Bone marrow (tissue), 2 donors: ENCODE data around the gene KITLG.
"Not testable (repeated sequence)": the region's sequence is repeated elsewhere in the genome, so short reads cannot be mapped to it uniquely, and the experiment has no call there.

Source experiments
- DNase-seq, 2 donors: peaks; one replicate each; lab custom pipeline; 2025; lab: John Stamatoyannopoulos, UW

KITLG gene

GRCh38 chr12:88538697-88539096 is 41.6 kb downstream of the KITLG start:
- DNase-seq, result no peak

DNA sequence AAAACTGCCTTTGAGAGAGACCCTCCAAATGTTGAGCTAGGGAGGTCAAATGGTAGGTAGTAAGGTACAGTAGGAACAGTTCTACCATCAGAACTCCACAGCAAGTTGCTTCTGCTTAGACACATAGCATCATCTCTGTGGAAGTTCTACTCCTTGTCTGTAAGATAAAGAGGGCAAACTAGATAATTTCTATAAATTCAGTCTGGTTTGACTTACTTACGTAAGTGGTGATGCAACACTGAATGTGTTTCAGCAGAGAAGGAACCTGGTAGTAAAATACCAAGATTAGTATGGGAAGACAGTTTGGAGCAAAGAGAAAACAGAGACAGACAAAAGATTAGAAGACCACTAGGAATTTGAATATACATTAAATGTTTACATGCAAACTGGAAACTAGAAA is 42.0 kb downstream of the KITLG start:
- DNase-seq, result no peak

DNA sequence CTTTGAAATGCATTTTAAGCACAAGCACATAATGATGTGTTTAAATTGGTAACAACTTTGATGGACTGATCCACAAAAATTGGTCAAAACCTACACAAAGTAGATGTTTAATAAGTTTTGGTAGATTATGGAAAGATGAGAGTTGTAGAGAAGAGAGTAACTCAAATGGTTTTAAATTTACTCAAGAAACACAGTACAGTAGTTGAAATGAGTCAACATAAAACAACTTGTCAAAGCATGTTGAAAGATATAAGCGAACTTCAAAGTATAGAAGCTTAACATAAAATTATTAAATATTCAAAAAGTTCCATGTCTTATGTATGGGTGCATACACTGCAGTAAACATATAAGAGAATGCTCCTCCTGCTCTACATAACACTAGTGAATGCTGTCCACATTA is 49.4 kb downstream of the KITLG start:
- DNase-seq, result no peak

DNA sequence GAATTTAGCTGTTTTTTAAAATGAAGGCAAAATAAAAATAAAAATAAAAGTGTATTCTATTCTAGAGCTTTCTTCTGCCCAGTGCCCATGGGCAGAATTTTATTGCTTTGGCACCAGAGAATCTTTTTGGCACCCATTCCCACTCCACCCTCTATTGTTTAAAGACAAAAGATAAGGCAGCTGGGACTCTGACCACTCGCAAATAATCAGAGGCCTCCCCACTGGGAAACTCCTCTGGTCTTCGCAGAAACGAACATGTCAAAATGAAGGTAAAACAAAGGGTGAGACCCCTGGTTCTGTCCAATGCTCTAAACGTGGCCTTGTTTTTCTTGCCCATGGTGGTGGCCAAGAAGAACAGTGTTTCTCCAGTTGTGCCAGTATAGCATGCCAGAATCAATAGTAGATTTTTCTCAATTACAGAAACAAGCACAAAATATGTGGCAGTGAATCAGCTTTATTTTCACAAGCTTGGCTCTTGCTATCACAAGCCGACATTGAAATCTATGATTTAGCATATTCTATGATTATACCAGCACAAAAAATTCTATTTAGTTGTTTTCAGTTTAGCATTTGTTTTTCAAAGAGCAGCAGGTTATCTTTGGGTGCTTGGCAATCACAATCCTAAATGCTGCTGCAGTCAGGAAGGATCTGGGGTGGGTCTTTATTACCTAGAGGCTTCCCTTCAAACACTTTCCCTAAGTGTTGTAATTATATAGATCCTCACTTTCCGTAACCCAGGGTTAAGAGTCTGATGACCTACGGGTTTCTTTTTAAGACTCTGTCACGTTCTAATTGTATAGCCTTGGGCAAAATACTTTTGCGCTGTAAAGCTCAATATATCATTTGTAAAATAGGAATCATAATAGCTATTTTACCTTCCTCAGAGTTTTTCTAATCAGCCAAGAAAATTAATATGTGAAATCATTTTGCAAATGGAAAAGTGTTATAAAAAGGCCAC is 50.5 kb downstream of the KITLG start:
- no peak for DNase-seq

GRCh38 chr12:88522961-88523360 is 57.3 kb downstream of the KITLG start:
- DNase-seq, result no peak

GRCh38 chr12:88520436-88520820 is 59.8 kb downstream of the KITLG start:
- no peak for DNase-seq

DNA sequence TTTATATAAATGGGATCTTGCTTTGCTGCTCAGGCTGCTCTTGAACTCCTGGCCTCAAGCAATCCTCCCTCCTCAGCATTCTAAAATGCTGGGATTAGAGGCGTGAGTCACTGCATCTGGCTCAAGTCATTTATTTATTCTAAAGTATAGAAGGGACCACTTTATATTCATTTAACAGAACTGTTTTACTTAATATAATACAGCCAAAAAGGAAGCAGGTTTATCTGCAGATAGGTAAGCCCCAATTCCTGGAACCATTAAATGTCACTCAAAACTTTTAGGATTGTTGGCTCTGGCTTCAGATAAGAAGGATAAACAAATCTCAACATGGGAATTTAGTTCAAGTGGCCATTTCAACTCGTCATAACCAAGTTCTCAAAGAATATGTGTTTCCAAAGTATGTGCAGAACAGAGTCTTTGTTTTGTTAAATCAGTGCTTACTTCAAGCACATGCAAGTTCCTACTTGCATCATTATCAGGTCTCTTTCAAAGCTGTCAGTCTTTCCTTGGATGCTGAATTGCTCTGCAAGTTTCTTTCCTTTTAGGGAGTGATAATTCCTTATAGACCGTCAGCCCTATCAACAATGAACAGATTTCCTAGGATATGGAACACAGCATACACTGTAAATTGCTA is 60.4 kb downstream of the KITLG start:
- DNase-seq, result no peak

- DNase-seq, result no peak
Observed at GRCh38 chr12:88518863-88519403, 61.3 kb downstream of the KITLG start.

DNA sequence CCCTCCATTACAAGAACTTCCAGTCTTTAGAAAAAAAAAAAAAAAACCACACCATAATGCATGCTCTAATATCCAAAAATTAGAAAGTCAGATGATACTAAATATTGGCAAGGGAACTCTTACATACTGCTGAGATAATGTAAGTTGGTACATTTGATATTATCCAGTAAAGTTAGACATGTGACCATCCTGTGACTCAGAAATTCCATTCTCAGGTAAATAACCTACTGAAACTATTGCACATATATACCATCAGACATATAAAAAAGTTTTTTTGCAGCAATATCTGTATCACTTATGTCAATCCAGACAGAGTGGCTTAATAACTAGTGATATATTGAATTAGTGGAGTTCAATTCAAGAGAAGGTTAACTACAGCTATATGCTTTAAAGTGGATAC is 63.5 kb downstream of the KITLG start:
- no peak for DNase-seq

DNA sequence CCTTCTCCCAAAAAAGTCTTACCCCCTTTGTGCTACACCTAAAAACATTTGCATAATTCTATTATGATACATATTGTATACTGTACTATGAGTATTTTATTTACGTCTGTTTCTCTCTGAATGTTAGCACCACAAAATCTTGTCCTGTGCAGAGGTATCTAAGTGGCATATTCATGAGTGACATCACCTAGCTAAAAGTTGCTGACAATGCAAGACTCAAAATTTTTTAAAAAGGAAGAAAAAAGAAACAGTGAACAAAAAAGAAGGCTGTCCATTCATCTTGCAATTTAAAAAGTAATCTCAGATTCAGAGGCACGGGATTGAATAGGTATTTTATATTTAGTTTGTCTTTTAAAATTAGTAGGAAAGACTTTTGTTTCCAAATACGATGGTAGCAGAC is 69.4 kb downstream of the KITLG start:
- no peak for DNase-seq

- DNase-seq, result no peak
Observed at GRCh38 chr12:88509851-88510250, 70.4 kb downstream of the KITLG start.

DNA sequence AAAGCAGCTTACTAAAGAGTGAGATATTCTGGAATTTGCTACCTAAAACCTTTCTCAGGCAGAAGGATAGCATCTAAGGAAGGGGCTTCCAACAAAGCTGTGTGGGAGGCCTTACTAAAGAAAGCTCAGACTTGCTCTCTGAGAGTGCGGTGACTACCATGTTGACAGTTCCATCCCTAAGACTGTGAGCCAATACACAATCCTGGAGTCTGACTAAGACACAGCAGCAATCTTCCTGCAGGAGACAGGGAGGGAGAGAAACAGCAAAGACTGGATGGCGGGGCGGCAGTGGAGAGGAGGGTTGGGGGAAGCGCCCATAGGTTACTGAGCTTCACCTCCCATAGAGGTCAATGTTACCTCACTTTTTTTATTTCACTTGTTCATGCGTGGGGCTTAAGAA is 70.9 kb downstream of the KITLG start:
- no peak for DNase-seq

DNA sequence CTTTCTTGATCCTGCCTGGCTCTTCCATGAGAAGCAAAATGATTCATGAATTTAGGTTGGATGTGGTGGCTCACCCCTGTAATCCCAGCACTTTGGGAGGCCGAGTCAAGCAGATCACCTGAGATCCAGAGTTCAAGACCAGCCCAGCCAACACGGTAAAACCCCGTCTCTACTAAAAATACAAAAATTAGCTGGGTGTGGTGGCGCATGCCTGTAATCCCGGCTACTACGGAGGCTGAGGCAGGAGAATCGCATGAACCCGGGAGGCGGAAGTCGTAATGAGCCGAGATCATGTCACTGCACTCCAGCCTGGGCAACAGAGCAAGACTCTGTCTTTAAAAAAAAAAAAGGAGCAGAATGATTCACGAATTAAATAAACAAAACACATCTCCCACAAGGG is 72.4 kb downstream of the KITLG start:
- DNase-seq, result not testable (repeated sequence)

GRCh38 chr12:88507270-88507669 is 73.0 kb downstream of the KITLG start:
- DNase-seq, result no peak

GRCh38 chr12:88505696-88506095 is 74.6 kb downstream of the KITLG start:
- no peak for DNase-seq

- no peak for DNase-seq
Observed at GRCh38 chr12:88503281-88503703, 77.0 kb downstream of the KITLG start.

DNA sequence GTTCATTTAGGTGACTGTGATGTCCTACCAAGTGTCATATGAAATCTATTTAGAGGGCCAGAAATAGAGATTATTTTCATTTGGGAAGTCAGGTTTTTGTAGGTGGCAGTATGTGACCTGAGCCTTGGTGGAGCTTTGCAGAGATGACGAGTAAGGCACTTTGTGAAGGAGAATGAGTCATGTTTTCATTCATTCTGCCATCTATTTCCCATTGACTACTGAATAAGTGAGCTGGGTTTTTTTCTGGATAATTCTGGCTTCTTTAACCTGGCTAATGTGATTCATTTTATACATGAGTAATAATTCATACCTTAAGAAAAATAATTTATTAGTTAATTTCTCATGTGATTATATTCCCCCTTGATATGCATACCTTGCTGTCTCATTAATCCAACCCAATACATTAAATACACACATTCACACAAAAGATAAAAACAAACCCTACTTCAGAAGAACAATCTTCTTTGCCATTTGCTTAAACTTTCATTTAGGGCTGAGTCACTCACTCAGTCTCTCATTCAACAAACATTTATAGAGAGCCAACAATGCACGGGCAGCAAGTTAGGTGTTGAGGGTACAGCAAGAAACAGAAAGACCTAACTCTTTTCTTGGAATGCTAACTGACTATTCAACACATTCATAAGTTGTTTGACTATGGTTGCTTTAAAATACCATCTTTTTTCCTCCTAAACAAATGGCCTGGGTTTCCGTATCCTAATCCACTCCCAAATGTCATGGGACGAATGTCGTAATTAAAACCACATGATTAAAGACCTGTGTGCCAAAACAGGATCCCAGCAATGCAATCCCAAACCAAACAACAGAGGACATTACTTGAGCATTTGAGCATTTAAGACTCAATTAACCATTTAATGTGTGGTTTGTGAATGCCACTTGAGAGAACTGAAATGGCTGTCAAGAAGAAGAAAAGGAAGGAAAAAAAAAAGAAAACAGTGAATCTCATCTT is 78.0 kb downstream of the KITLG start:
- DNase-seq, result no peak

GRCh38 chr12:88496891-88497371 is 83.3 kb downstream of the KITLG start:
- DNase-seq, result no peak

DNA sequence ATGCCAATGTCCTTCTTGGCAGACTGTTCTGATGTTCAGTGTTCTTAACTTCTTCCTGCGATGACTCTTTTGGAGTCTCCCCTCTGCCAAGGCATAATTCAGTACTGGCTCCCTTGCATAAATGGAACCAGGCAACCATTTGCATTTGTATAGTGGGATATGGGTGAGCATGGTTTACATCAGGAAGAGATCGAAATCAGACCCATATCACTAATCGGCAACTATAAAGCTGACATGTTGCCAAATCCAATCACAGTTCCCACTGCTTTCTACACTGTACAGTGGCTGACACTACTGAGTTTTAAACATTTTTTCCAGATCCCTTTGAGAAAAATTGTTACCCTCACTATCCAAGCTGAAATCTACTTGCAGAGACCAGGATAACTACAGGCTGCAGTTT is 83.8 kb downstream of the KITLG start:
- DNase-seq, result no peak

DNA sequence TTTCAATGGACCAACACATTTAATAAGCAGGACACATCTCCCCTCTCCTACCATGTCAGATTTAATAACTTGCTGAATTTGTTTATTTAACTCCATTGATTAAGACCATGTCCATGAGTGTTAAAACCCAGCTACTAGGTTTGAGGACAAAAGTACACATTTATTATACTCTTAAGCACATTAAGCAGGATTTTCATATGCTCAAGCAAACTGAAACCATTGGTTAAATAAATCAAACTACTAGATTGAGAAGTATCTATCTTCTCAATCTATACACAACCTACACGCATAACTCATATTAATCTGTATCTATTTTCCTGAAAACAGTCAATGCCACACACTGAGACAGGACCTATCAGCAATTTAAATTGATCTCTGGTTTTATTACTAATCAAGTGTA is 85.2 kb downstream of the KITLG start:
- no peak for DNase-seq

GRCh38 chr12:88494520-88494919 is 85.8 kb downstream of the KITLG start:
- no peak for DNase-seq

DNA sequence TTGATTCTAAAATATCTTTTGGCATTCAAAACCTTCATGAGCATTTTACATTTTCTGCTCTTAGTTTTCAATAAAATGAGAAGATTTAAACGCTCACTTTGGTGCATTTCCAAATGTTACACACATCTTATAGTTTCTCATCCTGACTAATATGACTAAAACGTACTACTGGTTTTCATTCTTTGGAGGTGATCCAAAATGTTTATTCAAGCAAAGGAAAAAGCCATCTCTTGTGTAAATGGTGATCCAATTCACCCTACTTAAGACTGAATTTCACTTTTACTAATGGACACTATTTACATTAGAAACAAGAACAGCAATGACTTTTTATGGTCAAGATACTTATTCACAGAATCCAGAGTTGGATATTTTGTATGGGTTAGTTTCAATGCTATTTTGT is 86.6 kb downstream of the KITLG start:
- no peak for DNase-seq
